GM18517 (cell line): ENCODE results near the gene ARPC1B.
"Not testable (repeated sequence)": the region's sequence is repeated elsewhere in the genome, so short reads cannot be mapped to it uniquely, and the experiment has no call there.

Source experiments
- ATAC-seq: cut with Tn5 transposase; IDR thresholded peaks from one replicate; pipeline ENCODE4 v1.9.1; 2021; ENCODE audit warnings: mild to moderate bottlenecking, moderate library complexity; ENCODE audit not compliant: unreplicated experiment

The ARPC1B gene

DNA sequence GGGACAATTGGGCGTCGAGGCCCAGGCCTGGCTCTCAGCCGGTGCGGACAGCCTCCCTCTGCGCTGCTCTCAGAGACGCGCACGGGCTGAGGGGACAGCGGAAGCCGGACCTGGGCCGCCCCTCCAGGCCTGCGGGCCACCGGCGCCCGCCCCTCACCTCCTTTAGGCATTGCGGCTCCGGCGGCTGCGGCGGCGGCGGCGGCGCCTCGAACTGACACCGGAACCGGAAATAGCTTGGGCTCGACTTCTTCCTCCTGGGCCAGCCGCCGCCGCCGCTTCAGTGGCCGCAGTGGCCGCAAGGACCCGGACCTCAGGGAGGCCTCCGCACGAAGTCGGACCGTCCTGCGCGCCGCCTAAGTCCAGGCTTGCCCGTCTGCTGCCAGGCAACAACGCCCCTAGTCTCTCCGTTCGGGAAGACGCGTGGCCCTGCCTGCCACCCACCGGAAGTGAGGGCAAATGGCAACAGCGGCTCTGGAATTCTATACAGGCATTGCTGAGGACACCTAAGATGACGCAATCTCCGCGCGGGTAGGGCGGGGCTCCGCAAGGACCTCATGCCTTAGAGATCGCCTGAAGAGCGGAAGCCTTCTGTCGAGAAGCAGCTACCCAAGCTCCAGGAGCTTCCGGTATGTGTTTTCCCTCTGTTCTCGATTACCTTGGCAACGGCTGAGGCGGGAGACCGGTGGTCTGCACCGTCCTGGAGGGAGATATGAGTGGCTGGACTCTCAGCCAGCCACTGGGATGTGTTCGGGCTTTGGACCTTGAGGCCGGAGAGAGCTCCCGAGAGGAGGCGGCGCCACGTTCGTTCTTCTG, 34.1 kb downstream of the ARPC1B start, which contains the start of the genes BUD31 and PDAP1:
Gene BUD31, plus strand, starts transcription at position 591 of the 813 bp plus-strand sequence. CDS start 2,124 bp downstream, outside the sequence.
Gene PDAP1, minus strand, starts transcription at position 219 of the 813 bp plus-strand sequence. Its CDS starts 49 bp downstream, at position 170.
- ATAC-seq = peak; percentile 80

DNA sequence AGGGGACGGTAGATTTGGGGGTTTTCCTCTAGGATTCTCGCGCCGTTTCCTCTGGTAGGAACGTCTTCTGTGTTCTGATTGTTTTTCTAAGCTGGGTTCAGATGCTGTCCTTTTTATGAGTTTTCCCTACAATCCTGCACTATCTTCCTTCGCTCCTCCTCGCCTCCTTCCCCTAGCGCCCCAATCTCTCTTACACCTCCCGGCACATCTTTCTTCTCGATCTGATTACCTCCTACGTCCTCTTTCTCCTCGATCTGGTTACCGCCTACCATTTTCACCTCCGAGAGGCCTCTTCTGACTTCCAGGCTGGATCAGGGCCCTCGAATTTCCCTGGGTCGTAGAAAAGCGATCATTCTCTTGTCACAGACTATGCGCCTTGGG, 34.7 kb downstream of the ARPC1B start:
- ATAC-seq = no peak

DNA sequence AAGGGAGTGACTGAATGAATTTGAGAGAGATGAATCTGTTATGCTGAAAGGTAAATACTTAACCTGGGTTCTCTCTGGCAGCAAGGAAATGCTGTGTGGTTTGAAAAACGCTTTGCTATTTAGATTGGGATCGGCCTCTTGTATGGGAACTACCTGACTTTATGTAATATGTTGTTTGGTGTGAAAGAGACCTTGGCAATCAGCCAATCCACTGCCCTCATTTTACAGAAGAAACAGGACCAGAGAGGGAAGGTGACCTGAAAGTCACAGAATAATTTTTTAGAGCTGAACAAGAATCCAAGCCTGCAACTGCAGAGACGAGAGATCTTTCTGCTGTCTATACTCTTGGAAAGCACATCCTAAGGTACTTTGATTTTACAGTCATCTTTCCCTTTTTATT, 35.3 kb downstream of the ARPC1B start:
- ATAC-seq = no peak

DNA sequence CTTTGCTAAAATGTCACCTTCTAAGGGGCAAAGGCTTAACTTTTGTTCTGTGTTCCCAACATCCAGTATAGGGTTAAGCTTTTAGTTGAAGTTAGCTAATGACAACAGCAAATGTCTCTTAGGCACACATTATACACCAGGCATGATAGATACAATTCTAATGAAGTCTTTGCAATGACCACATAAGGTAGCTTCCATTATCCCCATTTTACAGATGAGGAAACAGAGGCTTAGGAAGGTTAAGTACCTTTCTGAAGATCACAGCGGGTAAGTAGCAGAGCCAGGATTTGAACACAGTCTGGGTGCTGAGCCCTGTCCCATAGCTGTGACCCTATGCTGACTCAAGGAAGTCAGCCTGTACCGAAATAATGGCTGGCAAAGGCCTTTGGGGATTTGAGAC, 36.1 kb downstream of the ARPC1B start:
- ATAC-seq = no peak

DNA sequence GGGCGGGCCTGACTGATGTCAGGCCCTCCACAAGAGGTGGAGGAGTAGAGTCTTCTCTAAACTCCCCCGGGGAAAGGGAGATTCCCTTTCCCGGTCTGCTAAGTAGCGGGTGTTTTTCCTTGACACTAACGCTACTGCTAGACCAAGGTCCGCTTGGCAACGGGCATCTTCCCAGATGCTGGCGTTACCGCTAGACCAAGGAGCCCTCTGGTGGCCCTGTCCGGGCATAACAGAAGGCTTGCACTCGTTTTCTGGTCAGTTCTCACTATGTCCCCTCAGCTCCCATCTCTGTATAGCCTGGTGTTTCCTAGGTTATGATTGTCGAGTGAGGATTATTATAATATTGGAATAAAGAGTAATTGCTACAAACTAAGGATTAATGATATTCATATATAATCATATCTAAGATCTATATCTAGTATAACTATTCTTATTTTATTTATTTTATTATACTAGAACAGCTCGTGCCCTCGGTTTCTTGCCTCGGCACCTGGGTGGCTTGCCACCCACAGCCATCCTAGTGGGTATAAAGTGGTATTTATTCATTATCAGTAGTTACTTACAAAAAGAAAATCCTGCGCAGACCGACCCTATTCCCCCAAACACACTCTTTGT, 41.1 kb downstream of the ARPC1B start:
- not testable (repeated sequence) for ATAC-seq

DNA sequence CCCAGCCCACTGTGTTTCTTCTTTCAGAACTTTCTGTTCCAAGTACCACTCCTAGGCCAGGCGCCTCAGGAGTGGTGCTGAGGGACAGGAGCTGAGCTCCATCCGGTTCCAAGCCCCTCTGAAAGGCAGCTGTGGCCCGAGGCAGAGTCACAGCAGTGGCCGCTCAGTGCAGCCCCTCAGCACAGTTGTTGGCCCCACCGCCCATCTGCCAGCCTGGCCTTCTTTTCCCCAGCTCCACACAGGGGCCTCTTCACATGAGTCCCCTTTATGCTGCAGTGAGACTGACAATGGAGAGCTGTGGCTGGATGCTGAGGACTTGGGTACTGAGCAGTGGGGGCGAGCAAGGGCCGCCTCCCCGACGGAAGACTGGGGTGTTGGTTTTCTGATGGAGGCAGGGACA, 43.7 kb downstream of the ARPC1B start:
- no peak for ATAC-seq

DNA sequence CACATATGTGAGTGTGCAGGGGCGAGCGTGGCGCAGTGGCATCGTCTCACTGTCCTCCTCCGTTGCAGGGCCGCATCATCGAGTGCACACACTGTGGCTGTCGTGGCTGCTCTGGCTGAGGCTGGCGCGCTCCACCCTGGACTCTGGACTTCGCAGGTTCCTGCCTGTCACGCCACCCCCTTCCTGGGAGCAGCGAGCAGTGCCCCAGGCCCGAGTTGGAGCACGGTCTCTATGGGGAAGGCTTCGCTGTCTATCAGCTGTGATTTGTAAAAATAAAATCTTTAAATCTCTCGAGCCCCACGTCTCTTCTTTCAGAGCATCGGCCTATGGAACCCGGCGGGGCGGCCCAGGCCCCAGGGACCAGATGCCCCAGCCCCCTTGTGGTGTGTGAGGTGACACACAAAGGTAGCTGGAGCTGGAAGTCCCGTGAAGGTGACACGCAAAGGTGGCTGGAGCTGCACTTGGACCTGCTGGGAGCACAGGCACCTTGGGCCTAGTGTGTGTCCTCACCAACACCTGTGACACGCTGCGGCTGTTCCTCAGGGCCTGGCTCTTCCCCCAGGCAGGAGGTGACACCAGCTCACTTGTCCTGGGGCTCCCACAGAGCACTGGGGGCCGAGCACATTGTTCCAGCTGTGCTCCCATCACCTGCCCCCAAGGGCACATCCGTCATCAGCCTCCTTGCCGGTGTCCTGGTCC, 44.9 kb downstream of the ARPC1B start:
- no peak for ATAC-seq

DNA sequence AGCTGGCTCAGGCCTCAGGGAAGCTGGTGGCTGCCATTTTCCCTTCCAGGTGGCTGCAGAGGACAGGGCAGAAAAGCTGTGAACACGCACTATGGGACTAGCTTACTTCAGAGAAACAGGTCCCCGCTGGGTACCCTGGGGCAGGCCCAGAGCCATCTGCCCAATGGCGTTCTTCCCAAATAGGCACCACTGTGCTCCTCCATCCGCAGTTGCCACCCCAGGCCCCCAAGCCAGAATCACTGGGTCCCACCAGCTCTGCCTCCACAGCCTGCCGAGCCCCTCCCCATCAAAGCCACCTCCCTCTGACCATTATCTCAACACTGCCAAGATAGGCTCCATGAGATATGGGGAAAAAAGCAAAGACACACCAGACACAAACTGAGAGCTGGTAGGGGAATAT, 45.7 kb downstream of the ARPC1B start:
- ATAC-seq = no peak

DNA sequence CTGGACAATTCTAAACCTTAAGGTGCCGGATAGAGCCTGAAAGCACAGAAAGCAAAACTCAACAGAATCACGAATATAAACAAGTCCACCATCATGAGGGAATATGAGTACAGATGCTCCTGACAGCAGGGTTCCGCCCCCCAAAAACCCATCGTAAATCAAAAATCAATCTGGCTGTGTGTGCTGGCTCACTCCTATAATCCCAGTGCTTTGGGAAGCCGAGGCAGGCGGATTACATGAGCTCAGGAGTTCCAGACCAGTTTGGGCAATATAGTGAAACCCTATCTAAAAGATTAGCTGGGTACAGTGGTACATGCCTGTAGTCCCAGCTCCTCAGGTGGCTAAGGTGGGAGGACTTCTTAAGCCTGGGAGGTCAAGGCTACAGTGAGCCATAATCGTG, 46.5 kb downstream of the ARPC1B start:
- ATAC-seq = no peak

DNA sequence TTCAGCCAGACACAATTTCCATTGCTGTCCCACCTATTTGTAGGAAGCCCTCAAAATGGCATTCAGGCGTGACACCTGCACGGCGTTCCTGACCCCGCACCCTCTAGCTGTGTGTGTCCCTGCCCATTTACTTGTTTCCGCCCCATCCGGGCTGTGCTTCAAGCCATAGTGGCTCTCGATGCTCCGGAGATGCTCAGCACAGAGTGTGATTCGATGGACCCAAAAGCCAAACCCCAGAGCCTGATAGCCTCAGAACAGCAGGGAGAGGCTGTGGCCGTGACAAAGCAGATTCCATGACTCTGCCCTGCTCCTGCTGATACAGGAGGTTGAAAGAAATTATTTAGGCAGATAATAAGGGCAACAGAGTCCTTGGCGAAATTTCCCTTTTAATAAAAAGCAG, 47.7 kb downstream of the ARPC1B start:
- ATAC-seq = no peak

DNA sequence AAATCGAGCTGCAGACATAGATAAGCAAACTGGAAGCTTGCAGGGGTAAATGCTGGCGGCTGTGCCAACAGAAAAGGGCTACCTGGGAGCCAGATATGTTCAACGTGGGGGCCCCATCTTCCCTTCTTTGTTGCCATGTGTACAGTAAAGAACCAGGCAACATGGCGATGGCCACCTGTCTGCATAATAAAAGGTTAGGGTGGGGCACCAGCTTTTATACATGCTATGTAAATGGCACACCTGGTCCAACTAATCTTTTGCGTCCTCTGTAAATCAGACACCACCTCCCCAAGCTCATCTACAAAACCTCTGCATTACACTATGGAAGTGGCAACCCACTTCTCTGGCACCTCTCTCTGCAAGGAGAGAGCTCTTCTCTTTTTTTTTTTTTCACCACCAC, 48.1 kb downstream of the ARPC1B start:
- ATAC-seq = no peak

DNA sequence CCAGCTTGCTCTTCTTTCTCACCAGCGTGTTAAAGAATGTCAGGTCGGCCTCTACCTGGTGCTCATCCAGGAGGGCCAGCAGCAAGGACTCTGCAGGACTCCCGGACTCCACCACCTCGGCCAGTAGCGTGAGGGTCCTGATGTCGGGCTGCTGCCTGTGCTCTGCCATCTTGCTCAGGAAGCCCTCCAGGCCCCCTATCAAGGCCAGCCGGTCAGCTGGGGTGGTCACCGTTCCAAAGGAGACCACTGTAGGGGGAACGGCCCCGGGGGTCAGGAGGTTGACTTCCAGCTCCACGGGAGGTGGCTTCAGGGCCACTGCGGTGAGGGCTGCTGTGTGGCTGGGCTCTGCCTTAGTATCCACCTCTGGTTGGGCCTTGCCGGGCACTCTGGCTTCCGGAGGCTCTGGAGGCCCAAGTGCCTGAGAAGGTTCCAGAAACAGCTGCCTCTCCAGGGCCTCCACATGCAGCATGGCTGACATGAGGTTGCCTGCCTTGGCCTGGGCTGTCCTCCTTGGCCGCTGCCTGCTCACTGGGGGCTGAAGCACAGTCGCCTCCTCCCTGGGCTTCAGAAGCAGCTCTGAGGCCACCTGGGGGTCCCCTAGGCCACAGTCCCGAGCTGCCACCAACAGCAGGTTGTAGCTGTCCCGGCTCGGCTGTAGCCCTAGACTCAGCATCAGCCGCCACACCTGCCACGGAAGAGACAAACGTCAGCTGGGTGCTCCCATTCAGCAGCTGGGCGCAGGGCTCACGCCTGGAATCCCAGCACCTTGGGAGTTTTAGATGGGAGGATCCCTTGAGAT, 50.6 kb downstream of the ARPC1B start:
- ATAC-seq = no peak

DNA sequence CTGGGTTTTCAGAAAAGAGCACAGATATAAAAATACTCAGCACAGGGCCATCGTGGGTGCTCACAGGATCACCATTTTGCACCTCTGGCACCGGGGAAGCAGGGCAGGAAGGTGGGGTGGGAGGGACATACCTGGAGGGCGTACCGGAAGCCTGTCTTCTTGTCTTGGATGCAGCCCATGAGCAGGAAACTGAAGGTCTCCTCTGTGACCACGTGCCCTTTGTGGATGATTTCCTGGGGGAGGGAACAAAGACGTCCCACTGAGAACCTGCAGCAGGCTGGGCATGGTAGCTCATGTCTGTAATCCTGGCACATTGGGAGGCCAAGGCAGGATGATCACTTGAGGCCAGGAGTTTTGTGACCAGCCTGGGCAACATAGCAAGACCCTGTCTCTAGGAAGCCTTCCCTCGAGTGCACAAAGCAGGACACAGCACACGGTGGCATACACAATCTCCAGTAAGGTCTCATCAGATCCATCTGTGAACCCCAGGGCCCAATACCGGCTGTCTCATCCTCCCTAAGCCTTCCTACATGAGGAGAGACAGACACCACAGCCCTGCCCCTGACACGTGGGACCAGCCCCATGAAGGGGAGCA, 54.5 kb downstream of the ARPC1B start:
- no peak for ATAC-seq

DNA sequence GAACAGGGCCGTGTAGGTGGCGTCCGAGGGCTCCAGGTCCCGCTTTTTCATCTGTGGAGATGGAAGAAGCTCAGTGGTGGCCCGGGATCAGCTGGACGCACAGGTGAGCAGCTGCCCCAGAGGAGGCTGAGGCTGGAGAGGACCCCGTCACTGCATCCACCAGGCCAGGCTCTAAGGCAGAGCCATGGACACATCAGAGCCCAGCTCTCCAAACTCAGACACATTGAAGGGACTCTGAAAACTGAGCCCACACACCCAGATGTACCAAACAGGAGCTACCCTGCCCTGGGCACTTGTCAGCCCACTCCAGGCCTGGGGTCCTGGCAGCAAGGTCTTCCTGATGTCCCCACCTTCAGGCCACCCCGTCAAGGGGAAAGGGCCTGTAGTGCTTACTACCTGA, 55.2 kb downstream of the ARPC1B start:
- no peak for ATAC-seq

DNA sequence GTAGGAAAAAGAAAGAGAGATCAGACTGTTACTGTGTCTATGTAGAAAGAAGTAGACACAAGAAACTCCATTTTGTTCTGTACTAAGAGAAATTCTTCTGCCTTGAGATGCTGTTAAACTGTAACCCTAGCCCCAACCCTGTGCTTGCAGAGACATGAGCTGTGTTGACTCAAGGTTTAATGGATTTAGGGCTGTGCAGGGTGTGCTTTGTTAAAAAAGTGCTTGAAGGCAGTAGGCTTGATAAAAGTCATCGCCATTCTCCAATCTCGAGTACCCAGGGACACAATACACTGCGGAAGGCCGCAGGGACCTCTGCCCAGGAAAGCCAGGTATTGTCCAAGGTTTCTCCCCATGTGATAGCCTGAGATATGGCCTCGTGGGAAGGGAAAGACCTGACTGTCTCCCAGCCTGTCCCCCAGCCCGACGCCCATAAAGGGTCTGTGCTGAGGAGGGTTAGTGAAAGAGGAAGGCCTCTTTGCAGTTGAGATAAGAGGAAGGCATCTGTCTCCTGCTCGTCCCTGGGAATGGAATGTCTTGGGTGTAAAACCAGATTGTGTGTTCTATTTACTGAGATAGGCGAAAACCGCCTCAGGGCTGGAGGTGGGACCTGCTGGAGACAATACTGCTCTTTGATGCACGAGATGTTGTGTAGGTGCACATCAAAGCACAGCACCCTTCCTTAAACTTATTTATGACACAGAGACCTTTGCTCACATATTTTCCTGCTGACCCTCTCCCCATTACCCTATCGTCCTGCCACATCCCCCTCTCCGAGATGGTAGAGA, 57.4 kb downstream of the ARPC1B start:
- not testable (repeated sequence) for ATAC-seq

DNA sequence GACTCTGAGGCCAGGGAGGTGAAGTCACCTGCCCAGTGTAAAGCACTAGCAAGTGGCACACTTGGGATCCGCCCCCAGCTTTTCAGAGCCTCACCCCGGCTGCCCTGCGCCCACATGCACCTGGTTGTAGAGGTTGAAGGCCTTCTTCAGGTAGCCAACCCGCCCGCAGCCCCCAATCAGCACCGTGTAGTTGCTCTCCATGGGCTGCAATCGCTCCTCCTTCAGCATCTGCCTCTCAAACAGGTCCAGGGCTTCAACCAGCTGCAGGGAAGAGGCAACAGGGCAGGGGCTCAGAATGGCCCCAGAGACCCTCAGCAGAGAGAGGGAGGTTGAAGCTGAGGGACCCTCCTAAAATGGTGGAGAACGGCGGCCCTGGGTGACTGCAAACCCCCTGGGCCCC, 58.6 kb downstream of the ARPC1B start:
- ATAC-seq = no peak

DNA sequence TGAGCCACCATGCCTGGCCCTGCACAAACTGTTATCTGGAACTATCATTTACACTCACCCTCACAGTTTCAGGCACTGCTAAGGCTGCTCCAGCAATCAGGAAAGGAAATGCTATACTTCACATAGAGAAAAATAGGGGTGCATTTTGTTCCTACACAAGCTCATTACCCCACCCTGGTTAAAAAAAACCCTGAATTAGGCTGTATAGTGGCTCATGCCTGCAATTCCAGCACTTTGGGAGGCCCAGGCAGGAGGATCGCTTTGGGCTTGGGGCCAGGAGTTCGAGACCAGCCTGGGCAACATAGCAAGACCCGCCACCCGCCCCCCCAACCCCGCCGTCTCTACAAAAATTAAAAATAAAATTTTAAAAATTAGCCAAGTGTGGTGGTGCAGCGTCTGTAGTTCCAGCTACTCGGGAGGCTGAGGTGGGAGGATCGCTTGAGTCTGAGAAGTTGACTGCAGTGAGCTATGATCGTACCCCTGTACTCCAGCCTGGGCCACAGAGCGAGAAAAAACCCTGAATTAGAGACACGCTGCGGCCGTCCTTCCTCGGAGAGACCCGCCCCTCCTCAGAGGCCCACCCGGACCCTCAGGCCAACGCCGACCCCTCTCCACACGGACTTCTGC, 63.5 kb downstream of the ARPC1B start:
- ATAC-seq = no peak

DNA sequence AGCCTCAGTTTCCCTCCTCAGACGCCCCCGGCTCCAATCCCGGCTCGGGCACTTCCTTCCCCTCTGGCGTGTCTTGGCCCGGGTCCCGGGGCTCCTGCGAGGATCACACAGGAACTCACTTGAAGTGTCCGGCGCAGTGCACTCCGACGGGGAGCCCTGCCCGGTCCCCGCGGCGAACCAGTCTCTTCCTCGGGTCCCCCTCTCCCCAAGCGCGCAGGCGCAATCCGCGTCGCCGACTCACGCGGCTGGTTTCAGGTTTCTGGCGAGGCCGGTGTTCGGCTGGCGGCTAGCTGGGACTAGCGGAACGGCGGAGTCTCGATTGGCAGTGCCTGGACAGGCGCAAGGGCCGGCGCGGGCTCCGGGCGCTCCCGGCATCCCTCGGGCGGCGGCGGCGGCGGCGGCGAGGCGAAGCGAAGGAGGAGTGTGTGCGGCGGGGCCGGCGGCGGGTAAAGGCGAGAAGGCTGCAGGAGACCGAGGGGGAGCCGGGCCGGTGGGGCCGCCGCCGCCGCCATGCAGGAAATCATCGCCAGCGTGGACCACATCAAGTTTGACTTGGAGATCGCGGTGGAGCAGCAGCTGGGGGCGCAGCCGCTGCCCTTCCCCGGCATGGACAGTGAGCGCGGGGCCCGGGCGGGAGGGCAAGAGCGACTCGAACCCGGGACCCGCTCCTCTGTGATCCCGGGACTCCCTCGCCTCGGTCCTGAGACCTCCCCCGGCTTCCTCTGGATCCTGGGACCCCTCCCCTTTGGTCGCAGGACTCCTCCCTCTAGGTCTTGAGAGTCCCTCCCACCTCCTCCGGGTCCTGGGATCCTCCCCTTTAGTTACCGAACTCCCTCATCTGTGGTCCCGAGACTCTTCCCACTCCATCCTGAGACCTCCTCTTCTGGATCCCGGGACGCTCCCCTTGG, 64.3 kb downstream of the ARPC1B start, which contains the start of the genes CPSF4 and PTCD1:
Gene CPSF4, plus strand, starts transcription at position 371 of the 908 bp plus-strand sequence. Its CDS starts 140 bp downstream, at position 511.
Gene PTCD1, minus strand, starts transcription at position 226 of the 908 bp plus-strand sequence. CDS start 3,556 bp downstream, outside the sequence.
- ATAC-seq = peak; percentile 86
